Measurements from ENCODE around the gene DIS3L2. TPM values are rescaled to one million over a fixed set of nuclear protein-coding genes. Genes with fewer than 3 reads are reported as not detected.

The DIS3L2 gene
- total and polyA plus RNA-seq, 2 of the 4 experiments (the other 2 are of a cell fraction): 14.7 to 19.2 TPM

GRCh38 chr2:232286001-232286868 lies 324.7 kb downstream of the DIS3L2 start:
- H4K20me1 ChIP-seq (ENCODE audit: insufficient read depth, low read length): no peaks in the 10 kb centered on the region; the same call in 1 of the 2 replicates
- H3K56ac ChIP-seq (ENCODE audit: extremely low read depth, insufficient read depth, low read length): no peak overlapping the region
- H2BK120ac ChIP-seq (ENCODE audit: low read depth, low read length): no peak overlapping the region
- in situ Hi-C loops (cut with MboI; ENCODE audit: low sequenced_read_pairs) (no loop called here), intact Hi-C loops (cut with micrococcal nuclease) (loop anchor here (5.0 kb wide), 1 partner anchor 139 kb away; no protein-coding TSS in a partner anchor), dilution Hi-C loops (cut with HindIII; ENCODE audit: low sequenced_read_pairs, unreplicated experiment) (no loop called here)
- no peak overlapping the region for H2BK15ac ChIP-seq (ENCODE audit: low read depth, low read length)
- no peaks in the 10 kb centered on the region for H3K27me3 ChIP-seq (ENCODE audit: control insufficient read depth, insufficient read depth, low read length)
- no peaks in the 10 kb centered on the region for H3K79me1 ChIP-seq (ENCODE audit: low read depth in 1 of 2, low read length in 2 of 2)
- H4K5ac ChIP-seq (ENCODE audit: low read depth, low read length): no peak overlapping the region
- no peak overlapping the region for H3K14ac ChIP-seq (replicated peaks; ENCODE audit: low read depth, low read length)
- no peak overlapping the region for H2BK5ac ChIP-seq (ENCODE audit: low read depth, low read length, poor library complexity, severe bottlenecking)
- H3K27ac ChIP-seq (ENCODE audit: insufficient read depth, low read length): no peak overlapping the region
- no peak overlapping the region for H3K9ac ChIP-seq (ENCODE audit: low read depth, low read length)
- no peak overlapping the region for H3K23ac ChIP-seq (ENCODE audit: low read depth, low read length)
- H4K91ac ChIP-seq (ENCODE audit: insufficient read depth, low read depth, low read length): no peak overlapping the region
- H3K18ac ChIP-seq (ENCODE audit: low read depth, low read length): no peak overlapping the region
- H2AFZ ChIP-seq (replicated peaks; ENCODE audit: low read length, poor library complexity): no peak overlapping the region
- peaks cover 4% of the 10 kb centered on the region; the same call in 1 of the 2 replicates for H3K9me1 ChIP-seq (ENCODE audit: insufficient read depth, low read length)
- no peak overlapping the region for H2AK9ac ChIP-seq (replicated peaks; ENCODE audit: low read depth, low read length, poor library complexity)
- 67% methylated on average over 1 of the region's 5 CpGs; no CpG with 5 or more reads in 1 of the 2 experiments for WGBS, 2 experiments (ENCODE audit: extremely low coverage in 2 of 2, insufficient read length in 1 of 2)
- H4K8ac ChIP-seq (ENCODE audit: low read depth in 2 of 2, low read length in 2 of 2): no peak overlapping the region
- no peak overlapping the region for H3K4me3 ChIP-seq (ENCODE audit: insufficient read depth, low read depth, low read length)
- H3K4me1 ChIP-seq (ENCODE audit: control insufficient read depth, insufficient read depth, low read length): peaks cover 1% of the 10 kb centered on the region; the same call in 1 of the 2 replicates
- ChIA-PET POLR2A (ENCODE audit: unreplicated experiment) (no interaction called here), CTCF (no interaction called here)
- no peak overlapping the region for H2BK20ac ChIP-seq (ENCODE audit: low read depth, low read length)
- no peak for TF ChIP-seq ELK1 (IDR thresholded peaks at IDR 0.05; ENCODE audit: borderline replicate concordance, low read depth, low read length)
- no peak for TF ChIP-seq MAZ (IDR thresholded peaks at IDR 0.05; ENCODE audit: borderline replicate concordance, low read depth, low read length)
- no peak for TF ChIP-seq MAFK (IDR thresholded peaks at IDR 0.05; ENCODE audit: low read depth, low read length)
- TF ChIP-seq RAD21 (IDR thresholded peaks at IDR 0.05; ENCODE audit: low read length): no peak
- TF ChIP-seq POLR2A (IDR thresholded peaks at IDR 0.05; ENCODE audit: low read depth, low read length): no peak
- no peak for TF ChIP-seq USF2 (IDR thresholded peaks at IDR 0.05; ENCODE audit: low read depth, low read length)
- no peak for TF ChIP-seq FOS (IDR thresholded peaks at IDR 0.05; ENCODE audit: low read depth, low read length)
- TF ChIP-seq BHLHE40 (IDR thresholded peaks at IDR 0.05; ENCODE audit: low read depth, low read length): no peak
- no peak for TF ChIP-seq SMC3 (IDR thresholded peaks at IDR 0.05; ENCODE audit: low read depth, low read length)
- TF ChIP-seq RCOR1 (IDR thresholded peaks at IDR 0.05; ENCODE audit: insufficient replicate concordance, low read length): no peak
- no peak for TF ChIP-seq RFX5 (IDR thresholded peaks at IDR 0.05; ENCODE audit: low read depth, low read length)
- no peak for TF ChIP-seq CHD1 (IDR thresholded peaks at IDR 0.05; ENCODE audit: low read depth, low read length)
- TF ChIP-seq MXI1 (IDR thresholded peaks at IDR 0.05; ENCODE audit: borderline replicate concordance, low read depth, low read length): no peak
- no TSS peak for BruUV-seq (replicated peaks)
- peaks cover 2% of the 10 kb centered on the region; the same call in 1 of the 2 replicates for H3K36me3 ChIP-seq (ENCODE audit: control insufficient read depth, insufficient read depth, low read length)
- ATAC-seq (ENCODE audit: low read depth) (no peak), DNase-seq (no peak)
- H3K4me2 ChIP-seq (ENCODE audit: low read depth, low read length): no peak overlapping the region
- H3K9me3 ChIP-seq (ENCODE audit: control insufficient read depth, insufficient read depth, low read length): no peaks in the 10 kb centered on the region
- no peak overlapping the region for H3K4ac ChIP-seq (ENCODE audit: low read depth, low read length)
- H2AK5ac ChIP-seq (ENCODE audit: low read depth, low read length): no peak overlapping the region
